NCI-H524 treated with DMSO at 0.1 percent for 48 hours (cell line): ENCODE results near the gene MYNN.
A peak's percentile ranks its signal among the peaks of the same experiment; 100 is the strongest.

ENCODE experiments used
- DNase-seq: peaks from one replicate; lab custom pipeline; 2025; lab: John Stamatoyannopoulos, UW

MYNN gene

GRCh38 chr3:169777822-169778221, 4.6 kb downstream of the MYNN start:
- DNase-seq, result no peak

- DNase-seq, result no peak
These were observed 7.5 kb downstream of the MYNN start for GRCh38 chr3:169780742-169781141.

GRCh38 chr3:169781209-169781855, 8.1 kb downstream of the MYNN start:
- no peak for DNase-seq

GRCh38 chr3:169787120-169787519, 13.9 kb downstream of the MYNN start:
- DNase-seq, result no peak

GRCh38 chr3:169787791-169788190, 14.6 kb downstream of the MYNN start:
- DNase-seq, result no peak

GRCh38 chr3:169790219-169790618, 17.0 kb downstream of the MYNN start:
- DNase-seq, result no peak

- no peak for DNase-seq
These were observed 17.7 kb downstream of the MYNN start for GRCh38 chr3:169790687-169791429.

GRCh38 chr3:169792359-169792758, 19.2 kb downstream of the MYNN start:
- DNase-seq, result no peak

GRCh38 chr3:169804681-169805080, 31.5 kb downstream of the MYNN start:
- DNase-seq, result no peak

DNA sequence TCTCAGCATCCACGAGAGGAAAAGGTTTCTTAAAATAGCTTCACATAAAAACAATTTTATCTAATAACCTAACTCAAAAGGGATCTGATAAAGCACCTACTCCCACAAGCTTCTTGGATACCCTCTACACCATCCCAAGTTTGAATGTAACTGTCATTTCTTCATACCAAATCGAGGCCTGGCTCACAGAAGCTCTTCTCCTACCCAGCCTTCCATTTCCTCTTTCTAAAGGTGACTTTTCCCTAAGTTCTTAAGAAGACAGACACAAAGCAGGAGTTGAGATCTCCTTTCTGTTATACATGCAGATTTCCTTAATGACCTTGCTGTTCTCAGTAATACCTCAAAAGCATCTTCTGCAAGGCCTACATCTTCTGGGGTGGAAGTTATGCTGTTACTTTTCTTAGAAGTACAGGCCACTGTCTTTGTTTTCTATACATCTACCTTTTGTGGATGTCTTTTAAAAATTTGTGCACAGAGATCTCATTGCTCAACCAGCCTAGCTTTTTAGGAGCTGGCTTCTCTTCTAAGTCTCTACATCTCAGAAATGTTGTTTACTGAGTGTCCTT, 36.1 kb downstream of the MYNN start:
- DNase-seq, result no peak

DNA sequence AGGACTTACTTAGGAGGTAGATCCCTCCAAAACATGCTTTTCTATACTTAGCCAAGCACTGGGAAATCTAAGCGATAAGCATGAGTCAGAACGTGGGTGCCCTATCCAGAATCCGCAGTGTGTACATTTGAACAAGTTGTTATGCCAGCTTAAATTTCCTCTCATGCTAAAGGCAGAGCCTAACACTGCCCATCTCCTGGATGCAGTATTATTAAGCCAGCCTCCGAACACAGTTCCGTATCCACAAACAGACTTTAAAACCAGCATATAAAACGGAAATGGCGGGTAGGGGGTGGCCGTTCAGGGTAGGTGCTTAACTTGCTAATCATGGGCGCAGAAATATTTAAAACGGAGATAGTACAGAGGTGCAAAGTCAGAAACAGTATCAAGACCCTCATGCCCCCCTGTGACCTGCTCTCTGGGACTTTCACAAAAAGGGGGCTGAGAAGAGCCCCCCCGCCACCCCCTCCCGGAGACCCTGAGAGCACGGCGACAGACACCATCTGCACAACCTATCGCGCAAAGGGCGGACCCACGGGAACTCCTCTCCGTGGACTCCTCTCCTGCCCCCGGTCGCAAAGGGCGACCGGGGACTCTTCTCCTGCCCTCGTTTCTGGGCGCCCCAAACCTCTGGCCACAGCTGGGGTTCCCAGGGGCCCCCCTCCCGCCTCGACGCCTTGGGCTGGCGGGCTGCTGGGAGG, 38.6 kb downstream of the MYNN start:
- DNase-seq, result peak; percentile 43

DNA sequence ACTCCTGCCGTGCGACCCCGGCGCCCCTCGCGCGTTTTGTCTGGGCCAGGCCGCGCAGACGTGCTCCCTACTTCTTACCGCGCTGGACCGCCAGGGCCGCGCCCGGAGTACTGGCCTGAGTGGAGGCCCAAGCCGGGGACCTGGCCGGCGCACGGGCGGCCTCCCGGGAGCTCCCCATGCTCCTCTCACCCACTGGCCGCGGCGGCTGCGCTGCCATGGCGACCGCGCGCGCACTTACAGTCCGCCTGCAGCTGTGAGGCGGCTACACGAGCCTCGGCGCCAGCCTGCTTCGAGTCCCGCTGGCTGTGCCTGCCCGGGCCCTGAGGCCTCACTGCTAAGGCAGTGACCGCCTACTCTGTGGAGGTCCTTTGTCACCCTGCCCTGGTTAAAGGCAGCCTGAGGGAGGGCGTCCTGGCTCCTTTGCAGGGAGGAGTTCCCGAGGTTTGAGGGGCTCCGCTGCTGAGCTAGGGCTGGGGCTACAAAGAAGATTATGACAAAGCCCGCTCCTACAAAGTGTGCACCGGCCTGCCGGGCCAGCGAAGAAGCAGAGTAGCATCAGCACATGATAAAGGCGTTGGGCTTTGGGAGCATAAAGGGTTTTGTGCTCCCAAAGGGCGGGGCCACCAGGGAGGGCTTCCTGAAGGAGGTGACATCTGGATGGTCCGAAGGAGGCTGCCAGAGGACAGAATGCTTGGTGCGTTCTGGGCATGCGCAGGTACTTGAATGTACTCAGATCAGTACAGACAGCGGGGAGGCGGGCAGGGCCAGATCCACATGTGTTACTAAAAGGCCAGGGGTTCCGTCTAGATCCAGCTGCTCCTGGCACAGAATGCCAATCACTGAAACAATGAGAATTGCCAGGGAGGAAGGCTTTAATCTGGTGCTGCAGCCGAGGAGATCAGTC, 39.4 kb downstream of the MYNN start, which contains the start of the genes LRRC34 and LRRIQ4:
Gene LRRC34 (minus strand): TSS at position 573 of the 904 bp plus-strand sequence. CDS start 356 bp downstream, at position 217.
Gene LRRIQ4 (plus strand): TSS at position 539 of the 904 bp plus-strand sequence. CDS start 9,052 bp downstream, outside the sequence.
- peak; percentile 86 for DNase-seq

DNA sequence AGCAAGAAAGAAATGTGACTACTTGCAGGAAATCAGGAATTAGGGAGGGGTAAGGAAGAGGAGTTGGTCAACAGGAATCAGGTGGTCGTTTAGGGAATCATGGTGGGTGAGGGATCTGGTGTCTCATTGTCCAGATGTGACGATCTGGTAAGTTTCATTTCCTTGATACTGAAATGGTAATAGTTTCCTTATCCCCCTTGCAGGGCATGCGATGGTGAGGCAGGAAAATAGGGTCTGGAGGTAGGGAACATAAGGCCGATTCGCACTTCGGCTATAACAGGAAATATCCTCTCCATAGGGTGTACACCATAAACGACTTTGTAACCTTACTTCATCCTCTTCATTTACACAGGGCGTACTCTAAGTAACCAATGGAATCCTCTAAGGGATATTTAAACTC, 40.1 kb downstream of the MYNN start:
- DNase-seq, result no peak

GRCh38 chr3:169813757-169814517, 40.7 kb downstream of the MYNN start:
- DNase-seq, result peak; percentile 29

- no peak for DNase-seq
These were observed 42.5 kb downstream of the MYNN start for GRCh38 chr3:169815590-169816150.

DNA sequence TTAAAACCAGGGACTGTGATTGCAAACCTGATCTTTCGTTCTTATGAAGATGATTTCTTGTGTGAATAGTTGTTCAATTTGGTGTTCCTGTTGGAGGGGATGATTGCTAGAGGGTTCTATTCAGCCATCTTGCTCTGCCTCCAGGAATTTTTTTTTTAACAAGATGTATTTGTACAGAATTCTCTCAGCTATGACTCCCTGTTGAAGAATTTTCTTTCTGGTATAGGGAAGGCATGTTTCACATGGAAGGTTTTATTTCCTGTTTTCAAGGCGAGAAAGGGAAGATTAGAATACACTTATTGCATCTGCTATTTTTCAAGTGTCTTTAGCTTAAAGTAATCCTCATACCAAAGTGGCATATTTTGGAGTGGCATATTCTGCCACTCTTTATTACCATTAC, 45.1 kb downstream of the MYNN start:
- DNase-seq, result peak; percentile 28

DNA sequence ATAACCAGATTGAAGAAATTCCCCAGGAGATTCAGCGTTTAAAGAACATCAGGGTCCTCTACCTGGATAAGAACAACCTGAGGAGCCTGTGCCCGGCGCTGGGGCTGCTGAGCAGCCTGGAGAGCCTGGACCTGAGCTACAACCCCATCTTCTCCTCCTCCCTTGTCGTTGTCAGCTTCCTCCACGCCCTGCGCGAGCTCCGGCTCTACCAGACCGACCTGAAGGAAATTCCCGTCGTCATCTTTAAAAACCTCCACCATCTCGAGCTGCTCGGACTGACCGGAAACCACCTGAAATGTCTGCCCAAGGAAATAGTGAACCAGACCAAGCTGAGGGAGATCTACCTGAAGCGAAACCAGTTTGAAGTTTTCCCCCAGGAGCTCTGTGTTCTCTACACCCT, 48.9 kb downstream of the MYNN start:
- no peak for DNase-seq

DNA sequence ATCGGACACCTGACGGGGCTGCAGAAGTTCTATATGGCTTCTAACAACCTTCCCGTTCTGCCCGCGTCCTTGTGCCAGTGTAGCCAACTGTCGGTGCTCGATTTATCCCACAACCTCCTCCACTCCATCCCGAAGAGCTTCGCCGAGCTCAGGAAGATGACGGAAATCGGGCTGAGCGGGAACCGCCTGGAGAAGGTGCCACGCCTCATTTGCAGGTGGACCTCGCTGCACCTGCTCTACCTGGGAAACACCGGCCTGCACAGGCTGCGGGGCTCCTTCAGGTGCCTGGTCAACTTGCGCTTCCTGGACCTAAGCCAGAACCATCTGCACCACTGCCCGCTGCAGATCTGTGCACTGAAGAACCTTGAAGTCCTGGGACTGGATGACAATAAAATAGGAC, 49.3 kb downstream of the MYNN start:
- no peak for DNase-seq

DNA sequence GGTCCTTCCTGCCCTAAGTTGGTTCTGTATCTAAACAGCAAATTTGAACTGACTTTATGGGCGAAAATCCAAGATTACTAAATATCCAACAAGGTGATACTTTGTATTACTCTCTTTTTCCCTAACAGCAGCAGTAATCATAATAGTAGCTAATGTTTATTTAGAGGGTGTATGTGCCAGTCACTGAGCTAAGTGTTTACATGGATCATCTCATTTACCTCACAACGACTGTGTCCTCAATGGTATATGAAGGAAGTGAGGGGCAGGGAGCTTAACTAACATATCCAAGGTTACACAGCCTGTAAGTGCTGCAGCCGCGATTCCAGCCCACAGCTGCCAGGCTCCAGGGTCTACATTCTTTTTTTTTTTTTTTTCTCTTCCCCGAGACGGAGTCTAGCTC, 49.8 kb downstream of the MYNN start:
- no peak for DNase-seq

DNA sequence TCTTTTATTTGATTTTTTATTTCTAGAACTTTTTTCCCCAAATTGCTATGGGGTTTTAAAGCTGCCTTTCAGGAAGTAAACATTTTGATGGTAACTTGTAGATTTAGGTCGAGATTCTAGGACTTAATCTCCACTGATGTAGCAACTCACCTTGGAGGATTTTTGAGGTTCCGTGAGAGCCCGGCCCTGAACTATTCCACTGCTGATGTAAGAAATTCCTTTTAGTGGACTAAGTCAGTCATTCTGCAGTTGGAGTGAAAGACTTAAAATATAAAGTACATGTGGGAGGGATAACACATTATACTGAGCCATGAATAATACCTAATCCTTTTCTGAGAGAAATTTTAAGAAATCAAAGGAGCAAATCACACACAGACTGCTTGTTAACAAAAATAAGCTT, 52.1 kb downstream of the MYNN start:
- DNase-seq, result no peak
